Endometrium (tissue), 2 donors: ENCODE measurements around the gene TTC27.
"Not testable (repeated sequence)": the region's sequence is repeated elsewhere in the genome, so short reads cannot be mapped to it uniquely, and the experiment has no call there.

ENCODE experiments used
- FAIRE-seq: peaks from 2 replicates; lab custom pipeline; 2012; peaks lifted over from hg19 to GRCh38; lab: Jason Lieb, UNC
- donor health status: control.
- donor health status: control.

TTC27 gene

GRCh38 chr2:32627814-32628579, at the start of gene TTC27:
TSS of gene TTC27 (plus strand) at chr2:32628050. CDS start at chr2:32628293, 243 bp downstream.
- FAIRE-seq: peak; percentile 89

DNA sequence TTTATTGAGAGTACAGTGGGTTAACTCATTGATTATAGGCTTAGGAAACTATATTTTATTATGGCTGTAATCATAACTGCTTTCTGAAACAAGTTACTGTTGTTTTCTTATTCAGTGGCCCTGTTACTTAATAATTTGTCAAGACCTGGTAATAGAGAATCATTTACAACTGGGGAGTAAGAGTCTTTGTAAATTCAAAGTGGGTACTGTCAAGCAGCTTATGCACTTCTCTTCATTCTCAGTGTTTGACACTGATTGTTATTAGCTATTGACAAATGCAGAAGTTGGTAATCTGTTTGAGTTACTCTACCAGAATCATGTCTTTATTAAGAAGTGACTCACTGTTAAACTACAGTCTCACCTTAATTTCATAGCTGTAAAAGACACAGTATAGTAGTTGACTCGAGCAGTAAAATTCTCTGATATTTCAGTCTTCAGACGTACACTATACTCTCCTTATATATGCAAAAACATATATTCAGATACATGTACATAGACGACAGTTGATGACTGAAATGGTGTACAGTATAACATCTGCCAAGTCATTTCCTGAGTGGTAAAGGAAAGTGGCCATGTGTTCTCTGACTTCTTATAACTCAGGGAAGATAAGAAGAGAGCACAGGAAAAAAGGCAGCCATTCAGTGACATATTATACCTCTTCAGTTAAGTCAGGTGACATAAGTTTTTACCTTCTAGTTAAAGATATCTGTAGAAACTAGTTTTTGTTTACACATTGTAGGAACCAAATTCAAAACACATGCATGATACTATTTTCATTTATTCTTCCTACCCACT, 36.0 kb upstream of the TTC27 start:
- no peak for FAIRE-seq

DNA sequence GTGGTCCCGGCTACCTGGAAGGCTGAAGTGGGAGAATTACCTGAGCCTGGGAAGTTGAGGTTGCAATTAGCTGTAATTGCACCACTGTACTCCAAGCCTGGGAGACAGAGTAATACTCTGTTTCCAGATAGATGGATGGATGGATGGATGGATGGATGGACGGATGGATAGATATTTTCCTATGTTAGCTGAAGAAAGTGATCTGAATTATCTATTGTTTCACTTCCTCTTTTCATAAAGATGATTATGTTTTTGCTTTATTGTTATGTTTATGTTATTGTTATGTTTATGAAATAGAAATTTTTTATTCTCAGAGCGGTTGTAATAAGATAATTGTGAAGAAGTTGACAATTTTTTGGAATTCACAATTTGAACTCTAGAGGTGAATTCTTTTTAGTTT, 33.3 kb upstream of the TTC27 start:
- peak; percentile 53 for FAIRE-seq

- no peak for FAIRE-seq
Measured at GRCh38 chr2:32611366-32611765, 16.5 kb upstream of the TTC27 start.

- FAIRE-seq: no peak
Measured at GRCh38 chr2:32611771-32612170, 16.1 kb upstream of the TTC27 start.

GRCh38 chr2:32614084-32614483, 13.8 kb upstream of the TTC27 start:
- no peak for FAIRE-seq

DNA sequence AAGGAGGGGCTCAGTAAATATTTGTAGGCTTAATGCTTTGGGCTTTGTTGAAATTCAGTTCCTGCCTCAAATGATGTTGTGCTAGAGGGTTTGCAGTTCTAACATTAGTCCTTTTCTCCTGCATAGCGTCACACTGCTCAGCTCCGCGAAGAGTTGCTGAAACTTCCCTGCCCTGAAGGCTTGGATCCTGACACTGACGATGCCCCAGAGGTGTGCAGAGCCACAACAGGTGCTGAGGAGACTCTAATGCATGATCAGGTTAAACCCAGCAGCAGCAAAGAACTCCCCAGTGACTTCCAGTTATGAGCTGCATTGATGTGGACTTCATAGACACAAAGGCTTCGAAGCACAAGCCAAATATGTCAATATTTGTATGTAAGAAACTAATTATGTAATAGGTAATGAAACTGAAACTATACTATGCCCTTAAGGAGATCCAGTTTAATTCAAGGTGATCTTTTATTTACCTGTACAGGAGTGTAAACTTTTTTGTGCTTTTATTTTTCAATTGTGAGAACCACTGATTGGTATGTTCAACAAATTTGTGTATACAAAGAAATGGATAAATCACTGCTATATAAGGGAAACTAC, 10.2 kb upstream of the TTC27 start:
- FAIRE-seq: no peak

- no peak for FAIRE-seq
Measured at GRCh38 chr2:32622570-32623310, 5.1 kb upstream of the TTC27 start.

- FAIRE-seq: no peak
Measured at GRCh38 chr2:32623311-32623706, 4.5 kb upstream of the TTC27 start.

GRCh38 chr2:32624812-32625211, 3.0 kb upstream of the TTC27 start:
- FAIRE-seq: no peak

GRCh38 chr2:32626639-32627221, 1.1 kb upstream of the TTC27 start:
- no peak for FAIRE-seq

- no peak for FAIRE-seq
Measured at GRCh38 chr2:32627441-32627813, 423 bp upstream of the TTC27 start.

GRCh38 chr2:32632089-32632488, 4.2 kb downstream of the TTC27 start:
- FAIRE-seq: no peak

DNA sequence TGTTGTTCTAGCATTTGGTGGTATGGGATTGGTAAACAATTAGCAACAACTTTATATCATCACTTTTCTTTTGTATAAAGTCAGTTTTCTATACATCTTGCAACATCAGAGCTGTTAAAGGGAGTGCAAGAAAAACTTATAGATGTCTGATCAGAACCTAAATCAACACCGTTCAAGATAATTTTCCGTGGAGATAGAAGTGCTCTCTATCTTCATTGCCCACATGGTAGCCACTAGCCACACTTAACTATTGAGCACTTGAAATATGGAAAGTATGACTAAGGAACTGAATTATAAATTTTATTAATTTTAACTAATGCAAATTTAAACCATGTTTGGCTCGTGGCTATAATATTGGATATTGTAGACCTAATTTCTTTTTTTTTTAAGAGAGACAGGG, 5.2 kb downstream of the TTC27 start:
- FAIRE-seq: no peak

DNA sequence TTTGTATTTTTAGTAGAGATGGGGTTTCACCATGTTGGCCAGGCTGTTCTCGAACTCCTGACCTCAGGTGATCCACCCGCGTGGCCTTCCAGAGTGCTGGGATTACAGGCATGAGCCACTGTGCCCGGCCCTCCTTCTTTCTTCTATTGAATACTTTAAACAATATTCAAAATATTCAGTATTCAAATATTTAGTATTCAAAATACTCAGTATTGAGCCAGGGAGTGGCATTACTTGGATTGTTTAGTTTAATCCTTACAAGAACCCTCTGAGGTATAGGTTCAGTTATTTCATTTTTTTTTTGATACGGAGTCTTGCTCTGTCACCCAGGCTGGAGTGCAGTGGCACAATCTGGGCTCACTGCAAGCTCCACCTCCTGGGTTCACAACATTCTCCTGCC, 10.7 kb downstream of the TTC27 start:
- FAIRE-seq: not testable (repeated sequence)

DNA sequence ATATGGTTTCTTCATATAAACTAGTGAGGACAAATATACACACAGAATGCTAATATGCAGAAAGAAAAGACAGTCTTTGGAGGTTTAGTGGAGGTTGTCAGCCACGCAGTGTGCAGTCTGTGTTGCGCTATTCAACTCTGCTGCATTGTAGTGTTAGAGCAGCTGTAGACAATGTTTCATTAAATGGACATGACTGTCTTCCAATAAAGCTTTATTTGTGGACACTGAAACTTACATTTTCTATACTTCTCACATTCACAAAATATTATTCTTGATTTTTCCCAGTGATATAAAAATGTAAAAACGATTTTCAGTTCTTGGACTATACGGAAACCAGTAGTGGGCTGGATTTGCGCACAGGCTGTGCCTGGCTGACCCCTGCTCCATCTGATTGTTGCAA, 13.3 kb downstream of the TTC27 start:
- FAIRE-seq: no peak

- FAIRE-seq: no peak
Measured at GRCh38 chr2:32647180-32647651, 19.4 kb downstream of the TTC27 start.

DNA sequence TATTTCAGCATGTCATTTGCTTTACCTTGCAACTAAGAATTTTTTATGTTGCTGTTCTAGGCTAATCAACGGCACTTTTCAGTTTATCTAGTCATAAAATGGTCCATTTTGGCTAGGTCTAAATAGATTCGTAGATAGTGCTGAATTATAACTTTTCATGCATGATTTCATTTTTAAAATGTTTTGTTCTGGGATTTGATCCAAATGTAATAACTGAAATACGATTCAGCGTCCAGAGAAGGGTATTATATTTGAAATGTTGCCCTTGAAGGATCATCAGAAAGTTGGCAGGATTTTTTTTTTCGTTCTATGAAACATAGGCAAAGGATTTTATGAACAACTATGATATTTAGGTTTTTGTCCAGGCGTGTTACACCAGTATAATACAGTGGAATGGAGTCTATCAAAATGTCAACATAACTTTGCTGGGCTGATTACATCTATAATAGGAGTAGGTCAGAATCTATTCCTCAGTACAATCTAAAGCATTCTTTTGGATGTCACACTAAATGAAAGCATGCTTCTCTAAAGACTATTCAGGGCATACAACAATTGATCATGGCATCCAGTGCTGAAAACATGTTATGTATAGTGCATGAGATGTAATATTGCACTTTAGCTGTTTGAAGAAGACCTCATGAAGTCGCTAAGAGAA, 24.8 kb downstream of the TTC27 start:
- FAIRE-seq: no peak

- no peak for FAIRE-seq
Measured at GRCh38 chr2:32656069-32656468, 28.2 kb downstream of the TTC27 start.

DNA sequence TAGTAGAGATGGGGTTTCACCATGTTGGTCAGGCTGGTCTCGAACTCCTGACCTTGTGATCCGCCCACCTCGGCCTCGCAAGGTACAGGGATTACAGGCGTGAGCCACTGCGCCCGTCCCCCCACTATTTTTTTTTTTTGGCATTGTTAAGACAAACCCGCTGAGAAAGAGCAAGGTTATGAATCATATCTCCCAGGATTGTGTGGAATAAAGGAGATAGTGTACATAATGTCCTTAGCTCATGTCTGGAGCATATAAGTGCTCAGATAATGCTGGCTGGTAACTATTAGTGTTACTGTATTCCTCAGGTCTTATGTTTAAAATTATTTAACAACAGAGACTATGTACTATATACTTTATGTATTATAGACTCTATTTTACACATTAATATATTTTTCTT, 36.0 kb downstream of the TTC27 start:
- no peak for FAIRE-seq

GRCh38 chr2:32666704-32667103, 38.9 kb downstream of the TTC27 start:
- FAIRE-seq: no peak
